ENCODE measurements around the gene CLDN5.
A peak's percentile ranks its signal among the peaks of the same experiment; 100 is the strongest.

The CLDN5 gene

GRCh38 chr22:19478045-19478900, 45.9 kb downstream of the CLDN5 start:
- TF ChIP-seq CTCF (conservative IDR thresholded peaks at IDR 0.05), result no peak
- peak overlapping the region; percentile 99 for H3K27ac ChIP-seq

DNA sequence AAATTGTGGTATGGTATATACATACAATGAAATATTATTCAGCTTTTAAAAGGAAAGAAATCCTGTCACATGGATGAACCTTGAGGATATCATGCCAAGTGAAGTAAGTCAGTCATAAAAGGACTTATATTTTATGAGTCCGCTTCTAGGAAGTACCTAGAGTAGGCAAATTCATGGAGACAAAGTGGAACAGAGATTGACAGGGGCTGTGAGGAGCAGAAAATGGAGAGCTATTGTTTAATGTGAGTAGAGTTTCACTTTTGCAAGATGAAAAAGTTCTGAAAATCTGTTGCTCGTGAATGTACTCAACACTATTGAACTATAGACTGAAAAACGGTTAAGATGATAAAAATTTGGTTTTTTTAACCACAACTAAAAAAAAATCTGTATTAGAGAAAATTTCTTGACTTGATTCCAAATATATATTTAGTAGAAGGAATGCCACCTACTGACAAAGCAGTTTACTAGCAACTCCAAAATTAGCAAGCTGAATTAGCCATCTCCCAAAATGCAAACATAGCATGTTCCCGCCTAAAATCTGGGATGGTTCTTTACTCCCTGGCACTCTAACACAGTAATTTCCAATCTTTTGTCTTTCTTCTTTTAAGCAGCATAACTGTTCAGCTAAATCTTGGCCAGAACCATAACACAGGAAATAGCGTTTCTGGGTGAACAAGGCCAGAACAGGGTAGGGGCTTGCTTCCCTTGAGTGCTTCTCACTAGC, 46.7 kb downstream of the CLDN5 start:
- H3K27ac ChIP-seq, result peak overlapping the region; percentile 99
- peak; percentile 51 for TF ChIP-seq CTCF (conservative IDR thresholded peaks at IDR 0.05)

GRCh38 chr22:19476023-19476422, 48.2 kb downstream of the CLDN5 start:
- no peak for TF ChIP-seq CTCF (conservative IDR thresholded peaks at IDR 0.05)
- no peak overlapping the region for H3K27ac ChIP-seq

DNA sequence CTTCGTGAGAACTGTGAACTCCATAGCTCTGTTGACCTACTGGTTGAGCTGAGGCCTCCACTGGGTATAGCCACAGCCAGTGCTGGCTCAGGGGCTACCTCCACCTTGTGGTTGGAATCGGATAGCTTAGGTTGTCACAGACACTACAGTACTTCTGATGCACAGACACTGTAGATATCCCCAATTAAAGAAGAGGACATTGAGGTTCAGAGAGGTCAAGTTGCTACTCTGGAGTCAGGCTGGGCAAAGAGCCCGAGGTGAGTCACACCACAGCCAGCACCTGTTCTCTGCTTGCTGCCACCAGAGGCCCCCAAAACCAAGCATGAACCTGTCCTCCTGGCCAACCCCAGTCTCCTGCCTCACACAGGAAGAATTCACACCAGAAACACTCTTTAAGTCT, 50.6 kb downstream of the CLDN5 start:
- TF ChIP-seq CTCF (conservative IDR thresholded peaks at IDR 0.05), result no peak

More for the DNA sequence above, 50.6 kb downstream of the CLDN5 start:
- H3K27ac ChIP-seq, result no peak overlapping the region

All from VCaP (cell line).